Measurements from ENCODE around the gene GNAT2.

GRCh38 chr1:109592916-109593315 is 26.5 kb downstream of the GNAT2 start:
- TF ChIP-seq POLR2A (IDR thresholded peaks at IDR 0.05), result no peak
- TF ChIP-seq CTCF (IDR thresholded peaks at IDR 0.05), result no peak
- no peak for TF ChIP-seq POLR2AphosphoS5 (IDR thresholded peaks at IDR 0.05)

Measured in gastroesophageal sphincter (tissue), 3 donors.